ENCODE measurements around the gene SRC. TPM values are rescaled to one million over a fixed set of nuclear protein-coding genes. Genes with fewer than 3 reads are reported as not detected.

The SRC gene
- total RNA-seq, 1 experiment from 2014 or later = 185 TPM

DNA sequence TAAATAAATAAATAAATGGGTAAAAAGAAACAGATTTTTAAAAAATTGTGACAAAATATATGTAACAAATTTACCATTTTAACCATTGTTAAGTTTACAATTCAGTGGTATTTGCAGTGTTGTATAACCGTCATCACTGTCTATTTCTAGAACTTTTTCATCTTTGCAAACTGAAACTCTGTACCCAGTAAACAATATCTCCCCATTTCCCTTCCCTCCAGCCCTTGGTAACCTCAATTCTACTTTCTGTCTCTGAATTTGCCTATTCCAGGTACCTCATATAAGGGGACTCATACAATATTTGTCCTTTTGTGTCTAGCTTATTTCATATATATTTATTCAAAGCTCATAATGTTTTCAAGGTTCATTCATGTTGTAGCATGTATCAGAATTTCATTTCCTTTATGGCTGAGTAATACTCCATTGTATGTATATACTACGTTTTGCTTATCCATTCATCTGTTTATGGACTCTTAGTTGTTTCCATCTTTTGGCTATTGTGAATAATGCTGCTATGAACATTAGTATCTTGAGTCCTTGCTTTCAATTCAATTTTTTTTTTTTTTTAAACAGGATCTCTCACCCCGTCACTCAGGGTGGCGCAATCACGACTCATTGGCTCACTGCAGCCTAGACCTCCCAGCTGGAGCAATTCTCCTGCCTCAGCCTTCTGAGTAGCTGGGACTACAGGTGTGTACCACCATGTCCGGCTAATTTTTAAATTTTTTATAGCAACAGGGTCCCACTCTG, 47.6 kb upstream of the SRC start:
- intact Hi-C loops (cut with micrococcal nuclease; ENCODE audit: unreplicated experiment) = no loop called here
- CTCF ChIA-PET = interaction anchor here (0.5 to 0.7 kb wide), 5 partner anchors 73 to 777 kb away, joined by 3 to 5 read pairs (median 4); no protein-coding TSS in a partner anchor
- Mint-ChIP-seq H3K4me1 (ENCODE audit: low read depth, unreplicated experiment) (peaks cover 39% of the 10 kb centered on the region), H3K27ac (ENCODE audit: unreplicated experiment) (no peak overlapping the region), H3K27me3 (ENCODE audit: unreplicated experiment) (no peaks in the 10 kb centered on the region), H3K9me3 (ENCODE audit: low read depth, unreplicated experiment) (no peaks in the 10 kb centered on the region), H3K36me3 (ENCODE audit: insufficient read depth, unreplicated experiment) (peaks cover 15% of the 10 kb centered on the region), H3K4me3 (ENCODE audit: low read depth, unreplicated experiment) (no peak overlapping the region)
- no TSS peak for BruUV-seq (replicated peaks)
- TF ChIP-seq, protein P1, sequence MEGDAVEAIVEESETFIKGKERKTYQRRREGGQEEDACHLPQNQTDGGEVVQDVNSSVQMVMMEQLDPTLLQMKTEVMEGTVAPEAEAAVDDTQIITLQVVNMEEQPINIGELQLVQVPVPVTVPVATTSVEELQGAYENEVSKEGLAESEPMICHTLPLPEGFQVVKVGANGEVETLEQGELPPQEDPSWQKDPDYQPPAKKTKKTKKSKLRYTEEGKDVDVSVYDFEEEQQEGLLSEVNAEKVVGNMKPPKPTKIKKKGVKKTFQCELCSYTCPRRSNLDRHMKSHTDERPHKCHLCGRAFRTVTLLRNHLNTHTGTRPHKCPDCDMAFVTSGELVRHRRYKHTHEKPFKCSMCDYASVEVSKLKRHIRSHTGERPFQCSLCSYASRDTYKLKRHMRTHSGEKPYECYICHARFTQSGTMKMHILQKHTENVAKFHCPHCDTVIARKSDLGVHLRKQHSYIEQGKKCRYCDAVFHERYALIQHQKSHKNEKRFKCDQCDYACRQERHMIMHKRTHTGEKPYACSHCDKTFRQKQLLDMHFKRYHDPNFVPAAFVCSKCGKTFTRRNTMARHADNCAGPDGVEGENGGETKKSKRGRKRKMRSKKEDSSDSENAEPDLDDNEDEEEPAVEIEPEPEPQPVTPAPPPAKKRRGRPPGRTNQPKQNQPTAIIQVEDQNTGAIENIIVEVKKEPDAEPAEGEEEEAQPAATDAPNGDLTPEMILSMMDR (IDR thresholded peaks at IDR 0.05; ENCODE audit: unreplicated experiment) = no peak
- no peak for DNase-seq

DNA sequence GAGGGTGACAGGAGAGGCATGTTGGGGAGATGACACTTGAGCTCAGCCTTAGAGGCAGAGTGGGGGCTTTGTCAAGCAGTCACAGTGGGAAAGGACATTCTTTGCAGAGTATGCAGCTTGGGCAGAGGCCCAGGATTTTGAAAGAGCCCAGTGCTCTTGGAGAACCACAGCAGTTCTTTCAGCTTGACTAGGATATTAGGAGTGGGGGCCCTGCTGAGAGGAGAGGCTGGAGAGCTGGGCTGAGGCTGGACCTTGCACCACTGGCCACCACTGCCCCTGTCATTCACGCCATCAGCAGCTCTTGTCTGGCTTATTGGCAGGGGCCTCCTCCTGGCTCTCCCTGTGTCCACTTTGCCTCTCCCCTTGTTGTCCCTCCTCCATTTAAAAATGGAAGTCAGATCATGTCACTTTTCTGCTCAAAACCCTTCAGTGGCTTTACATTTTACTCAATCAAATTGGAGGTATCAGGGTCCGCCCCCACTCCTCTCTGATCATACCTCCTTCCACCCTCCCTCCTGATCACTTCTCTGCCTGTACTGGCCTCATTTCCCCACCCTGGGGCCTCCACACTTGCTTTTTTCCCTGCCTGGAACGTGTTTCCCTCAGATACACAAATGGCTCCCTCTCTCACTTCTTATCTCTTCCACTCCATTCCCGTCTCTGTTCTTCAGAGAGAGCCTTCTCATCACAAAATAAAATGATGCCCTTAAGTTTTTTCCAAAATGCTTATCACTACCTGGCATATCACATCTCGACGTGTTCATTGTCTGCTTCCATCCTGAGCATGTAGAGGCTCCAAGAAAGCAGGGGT, 46.0 kb upstream of the SRC start:
- H3K27me3 Mint-ChIP-seq (ENCODE audit: unreplicated experiment) = no peaks in the 10 kb centered on the region
- DNase-seq = no peak
- CTCF ChIA-PET = interaction anchor here (0.5 to 0.8 kb wide), 4 partner anchors 19 to 134 kb away, joined by 3 to 9 read pairs (median 4); partner anchors contain the start of gene SRC
- no peaks in the 10 kb centered on the region for H3K9me3 Mint-ChIP-seq (ENCODE audit: low read depth, unreplicated experiment)
- H3K36me3 Mint-ChIP-seq (ENCODE audit: insufficient read depth, unreplicated experiment) = peaks cover 27% of the 10 kb centered on the region
- no peak overlapping the region for H3K4me3 Mint-ChIP-seq (ENCODE audit: low read depth, unreplicated experiment)
- BruUV-seq (replicated peaks) = no TSS peak
- intact Hi-C loops (cut with micrococcal nuclease; ENCODE audit: unreplicated experiment) = no loop called here
- H3K27ac Mint-ChIP-seq (ENCODE audit: unreplicated experiment) = no peak overlapping the region
- H3K4me1 Mint-ChIP-seq (ENCODE audit: low read depth, unreplicated experiment) = peaks cover 29% of the 10 kb centered on the region
- TF ChIP-seq, protein P1 (IDR thresholded peaks at IDR 0.05; ENCODE audit: unreplicated experiment) = no peak

DNA sequence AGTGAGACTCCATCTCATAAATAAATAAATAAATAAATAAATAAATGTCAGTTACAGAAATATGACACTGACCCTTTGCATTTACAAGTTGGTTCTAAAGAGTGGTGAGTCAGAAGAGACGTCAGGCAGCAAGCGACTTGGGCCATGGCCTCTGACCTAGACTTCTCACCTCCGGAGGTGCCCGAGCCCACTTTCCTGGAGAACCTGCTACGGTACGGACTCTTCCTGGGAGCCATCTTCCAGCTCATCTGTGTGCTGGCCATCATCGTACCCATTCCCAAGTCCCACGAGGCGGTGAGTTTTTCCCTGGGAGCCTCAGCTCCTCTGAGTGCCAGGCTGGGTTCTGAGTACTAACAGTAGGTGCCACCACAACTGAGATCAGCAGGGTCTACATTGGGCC, 44.8 kb upstream of the SRC start:
- intact Hi-C loops (cut with micrococcal nuclease; ENCODE audit: unreplicated experiment) = no loop called here
- no TSS peak for BruUV-seq (replicated peaks)

DNA sequence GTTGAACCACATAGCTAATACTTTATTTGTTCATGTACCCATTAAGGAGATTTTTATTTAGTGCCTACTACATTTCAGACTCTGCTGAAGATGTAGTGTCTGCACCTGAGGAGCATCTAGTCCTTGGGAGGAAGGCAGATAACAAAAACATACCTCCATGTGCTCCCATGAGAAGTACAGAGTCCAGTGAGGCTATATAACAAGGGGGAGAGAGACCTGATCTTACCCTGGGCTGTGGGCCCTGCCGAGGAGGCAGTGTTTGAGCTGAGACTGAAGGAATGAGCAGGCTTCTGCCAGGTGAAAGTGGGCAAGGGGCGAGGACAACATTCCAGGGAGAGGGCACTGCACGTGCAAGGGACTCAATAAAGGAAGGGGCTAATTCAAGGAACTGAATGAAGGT, 44.4 kb upstream of the SRC start:
- Mint-ChIP-seq H3K9me3 (ENCODE audit: low read depth, unreplicated experiment) (no peaks in the 10 kb centered on the region), H3K36me3 (ENCODE audit: insufficient read depth, unreplicated experiment) (peaks cover 28% of the 10 kb centered on the region), H3K27ac (ENCODE audit: unreplicated experiment) (no peak overlapping the region), H3K4me1 (ENCODE audit: low read depth, unreplicated experiment) (peaks cover 17% of the 10 kb centered on the region), H3K27me3 (ENCODE audit: unreplicated experiment) (no peaks in the 10 kb centered on the region), H3K4me3 (ENCODE audit: low read depth, unreplicated experiment) (no peak overlapping the region)
- BruUV-seq (replicated peaks) = no TSS peak
- CTCF ChIA-PET = no interaction called here
- intact Hi-C loops (cut with micrococcal nuclease; ENCODE audit: unreplicated experiment) = no loop called here
- TF ChIP-seq, protein P1 (IDR thresholded peaks at IDR 0.05; ENCODE audit: unreplicated experiment) = no peak
- DNase-seq = no peak

More for the DNA sequence above, 44.8 kb upstream of the SRC start:
- H3K4me3 Mint-ChIP-seq (ENCODE audit: low read depth, unreplicated experiment) = no peak overlapping the region
- no peak overlapping the region for H3K27ac Mint-ChIP-seq (ENCODE audit: unreplicated experiment)
- CTCF ChIA-PET = no interaction called here
- peaks cover 28% of the 10 kb centered on the region for H3K36me3 Mint-ChIP-seq (ENCODE audit: insufficient read depth, unreplicated experiment)
- DNase-seq = no peak
- TF ChIP-seq, protein P1 (IDR thresholded peaks at IDR 0.05; ENCODE audit: unreplicated experiment) = no peak
- H3K27me3 Mint-ChIP-seq (ENCODE audit: unreplicated experiment) = no peaks in the 10 kb centered on the region
- peaks cover 17% of the 10 kb centered on the region for H3K4me1 Mint-ChIP-seq (ENCODE audit: low read depth, unreplicated experiment)
- H3K9me3 Mint-ChIP-seq (ENCODE audit: low read depth, unreplicated experiment) = no peaks in the 10 kb centered on the region
